Heart right ventricle (tissue), 16 donors: ENCODE data around the gene DNAJC5G. TPM values are rescaled to one million over a fixed set of nuclear protein-coding genes. Genes with fewer than 3 reads are reported as not detected.
"Not testable (repeated sequence)": the region's sequence is repeated elsewhere in the genome, so short reads cannot be mapped to it uniquely, and the experiment has no call there.

Source experiments
- ATAC-seq, 8 donors: fragments of 200-7000 bp; cut with Tn5 transposase; one replicate each; pipeline ENCODE4 v1.9.1; 2020; ENCODE audit warnings: mild to moderate bottlenecking in 8 of 8, moderate library complexity in 8 of 8, moderate number of reproducible peaks in 1 of 8
- DNase-seq, 2 donors: peaks; one replicate each; pipeline ENCODE4 v3.0.0-alpha.2; 2020
- H3K27ac ChIP-seq, 10 donors: fragments of 200-600 bp; sonication (generic) in 2 of 10; one replicate each; pipeline versions ENCODE4 v1.5.0 to v1.8.0; 2020 to 2022; ENCODE audit warnings: mild to moderate bottlenecking in 3 of 10
- H3K27me3 ChIP-seq, 7 donors: fragments of 200-600 bp; one replicate each; pipeline ENCODE4 v1.8.0; 2021 to 2022; ENCODE audit warnings: mild to moderate bottlenecking in 2 of 7
- H3K36me3 ChIP-seq, 9 donors: fragments of 200-600 bp; sonication (generic) in 1 of 9; one replicate each; pipeline versions ENCODE4 v1.5.0 to v1.8.0; 2020 to 2022; ENCODE audit warnings: mild to moderate bottlenecking in 2 of 9
- H3K4me1 ChIP-seq, 9 donors: fragments of 200-600 bp; sonication (generic) in 1 of 9; one replicate each; pipeline versions ENCODE4 v1.5.0 to v1.8.0; 2020 to 2022; ENCODE audit warnings: mild to moderate bottlenecking in 4 of 9
- H3K4me3 ChIP-seq, 10 donors: fragments of 200-600 bp; sonication (generic) in 2 of 10; one replicate each; pipeline versions ENCODE4 v1.5.0 to v1.8.0; 2020 to 2022; ENCODE audit warnings: mild to moderate bottlenecking in 7 of 10, moderate library complexity in 2 of 10
- H3K9me3 ChIP-seq, 11 donors: fragments of 200-600 bp in 10 of 11; sonication (generic) in 2 of 11; one replicate each; pipeline versions ENCODE4 v1.5.0 to v1.8.0; 2013 to 2022; ENCODE audit warnings: mild to moderate bottlenecking in 2 of 11, control low read depth in 1 of 11, moderate library complexity in 1 of 11
- WGBS, 2 donors: extraction: QIAGEN DNeasy Blood & Tissue Kit; methylation state at CpG; one replicate each; pipeline ENCODE4 v1.1.7; 2013; ENCODE audit warnings: inconsistent platforms in 1 of 2; 5-methylcytosine and 5-hydroxymethylcytosine counted together
- intact Hi-C, 10 donors: fragments of 100-400 bp; cut with DNase I; formaldehyde crosslinking; loops; one replicate each; pipeline versions ENCODE4 v1.11.1 to v1.14.2; 2022
- polyA plus RNA-seq, 2 donors: library from polyadenylated mRNA; stranded (reverse); fragments of 200-250 nt; gene quantifications; one replicate each; pipeline ENCODE4 v1.2.3, GENCODE V29; 2013
- total RNA-seq, 10 donors: library from RNA; stranded (reverse); fragmentation: NEBNext Ultra II Directional in 3 of 10; extraction: Animal tissue kit (Norgen Biotek cat#: 25700) in 3 of 10; gene quantifications; one replicate each; pipeline versions ENCODE4 v1.2.1 to v1.2.4, GENCODE V29; 2021 to 2023
- TF ChIP-seq, protein P1 (sequence below), 9 donors: fragments of 200-600 bp; sonication (generic) in 2 of 9; IDR thresholded peaks; one replicate each; pipeline versions ENCODE4 v1.5.0 to v1.8.0; 2021 to 2022; ENCODE audit warnings: antibody characterized with exemption in 9 of 9, mild to moderate bottlenecking in 5 of 9, moderate library complexity in 1 of 9
- donor health status: Arrhythmogenic right ventricular cardiomyopathy.
- donor health status: ischemic (EF 13 %, LVEDD 7.1; RV severe dilation, severe dysfunction).
- donor health status: healthy with polysubstance abuse.
- donor health status: DM: no; HTN: yes; CAD: no.
- donor health status: DM: no; HTN: no; CAD: no.
- donor health status: ischemic (EF 25% LVEDD 6.9; RV normal size, moderate dysfunction).
- donor health status: ischemic (EF 25% LVEDD 5.7; RV mildly dilated, moderate dysfunction).
- donor health status: healthy.
- donor health status: DM: yes; HTN: yes; CAD: no.
- donor health status: Ischemic cardiomyopathy.
- donor health status: ischemic (EF 35%, LVEDD 5.7; RV mildly dilated, moderate dysfunction).
- donor health status: nonischemic (EF 11% LVEDD 7.7; RV severe dilation, severe dysfunction).
- donor health status: DM: yes; HTN: yes; CAD: no.
- donor health status: PGD.
- donor health status: ischemic (EF 29% LVEDD 5.4; RV normal size, mild dysfunction).
- donor health status: nonischemic (EF 23%, LVEDD 6.1; RV moderate dilation, normal function).

Gene DNAJC5G
- total and polyA plus RNA-seq, 12 donors: 0.19 to 6.0 (median 1.6) TPM

GRCh38 chr2:27315122-27315521, 39.9 kb downstream of the DNAJC5G start:
- H3K4me3 ChIP-seq: no peak overlapping the region
- 65 to 74% methylated on average over 8 of the region's 8 CpGs for WGBS, 2 donors
- H3K4me1 ChIP-seq: peaks cover 0 to 14% (median 0%) of the 10 kb centered on the region in 9 donors
- no peak for ATAC-seq
- peaks cover 0 to 53% (median 0%) of the 10 kb centered on the region in 9 donors for H3K36me3 ChIP-seq
- H3K9me3 ChIP-seq: no peaks in the 10 kb centered on the region
- DNase-seq: no peak
- intact Hi-C loops: loop anchor here in 1 of 10 donors (10.0 kb wide), 1 partner anchor 470 kb away; the partner anchor contains the start of gene DPYSL5
- H3K27ac ChIP-seq: no peak overlapping the region
- H3K27me3 ChIP-seq: no peaks in the 10 kb centered on the region
- TF ChIP-seq, protein P1, sequence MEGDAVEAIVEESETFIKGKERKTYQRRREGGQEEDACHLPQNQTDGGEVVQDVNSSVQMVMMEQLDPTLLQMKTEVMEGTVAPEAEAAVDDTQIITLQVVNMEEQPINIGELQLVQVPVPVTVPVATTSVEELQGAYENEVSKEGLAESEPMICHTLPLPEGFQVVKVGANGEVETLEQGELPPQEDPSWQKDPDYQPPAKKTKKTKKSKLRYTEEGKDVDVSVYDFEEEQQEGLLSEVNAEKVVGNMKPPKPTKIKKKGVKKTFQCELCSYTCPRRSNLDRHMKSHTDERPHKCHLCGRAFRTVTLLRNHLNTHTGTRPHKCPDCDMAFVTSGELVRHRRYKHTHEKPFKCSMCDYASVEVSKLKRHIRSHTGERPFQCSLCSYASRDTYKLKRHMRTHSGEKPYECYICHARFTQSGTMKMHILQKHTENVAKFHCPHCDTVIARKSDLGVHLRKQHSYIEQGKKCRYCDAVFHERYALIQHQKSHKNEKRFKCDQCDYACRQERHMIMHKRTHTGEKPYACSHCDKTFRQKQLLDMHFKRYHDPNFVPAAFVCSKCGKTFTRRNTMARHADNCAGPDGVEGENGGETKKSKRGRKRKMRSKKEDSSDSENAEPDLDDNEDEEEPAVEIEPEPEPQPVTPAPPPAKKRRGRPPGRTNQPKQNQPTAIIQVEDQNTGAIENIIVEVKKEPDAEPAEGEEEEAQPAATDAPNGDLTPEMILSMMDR (IDR thresholded peaks at IDR 0.05): no peak

GRCh38 chr2:27316655-27317412, 41.6 kb downstream of the DNAJC5G start:
- DNase-seq: peak; percentile 48 to 55

DNA sequence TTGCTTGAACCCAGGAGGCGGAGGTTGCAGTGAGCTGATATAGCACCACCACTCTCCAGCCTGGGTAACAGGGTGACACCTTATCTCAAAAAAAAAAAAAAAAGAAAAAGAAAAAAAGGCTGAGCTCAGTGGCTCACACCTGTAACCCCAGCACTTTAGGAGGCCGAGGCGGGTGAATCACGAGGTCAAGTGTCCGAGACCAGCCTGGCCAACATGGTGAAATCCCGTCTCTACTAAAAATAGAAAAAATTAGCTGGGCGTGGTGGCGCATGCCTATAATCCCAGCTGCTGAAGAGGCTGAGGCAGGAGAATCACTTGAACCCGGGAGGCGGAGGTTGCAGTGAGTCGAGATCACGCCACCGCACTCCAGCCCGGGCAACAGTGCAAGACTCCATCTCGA, 44.6 kb downstream of the DNAJC5G start:
- H3K4me3 ChIP-seq, H3K9me3 ChIP-seq, ATAC-seq, DNase-seq, H3K27me3 ChIP-seq: not testable (repeated sequence)
- H3K4me1 ChIP-seq: peaks cover 9 to 50% (median 31%) of the 10 kb centered on the region in 9 donors
- WGBS, 2 donors: 95% methylated on average over 15 of the region's 15 CpGs
- peak overlapping the region in 1 of 10 donors; percentile 96 for H3K27ac ChIP-seq
- intact Hi-C loops: loop anchor here in 4 of 10 donors (5.0 to 10.0 kb wide), 3 partner anchors 37 to 475 kb away; partner anchors contain the start of genes EIF2B4 (in 2 of the 4), SNX17 (in 2 of the 4), DPYSL5 (in 1 of the 4) and GTF3C2 (in 1 of the 4)
- H3K36me3 ChIP-seq: peaks cover 0 to 26% (median 0%) of the 10 kb centered on the region in 9 donors

More at GRCh38 chr2:27316655-27317412, 41.6 kb downstream of the DNAJC5G start:
- peak overlapping the region in 3 of 10 donors; percentile 31 to 48 (median 43) for H3K27ac ChIP-seq
- peak in 7 of 8 donors; percentile 25 to 59 (median 43) for ATAC-seq
- TF ChIP-seq, protein P1 (IDR thresholded peaks at IDR 0.05): no peak
- intact Hi-C loops: loop anchor here in 1 of 10 donors (10.0 kb wide), 1 partner anchor 472 kb away; the partner anchor contains the start of gene DPYSL5
- 72 to 80% methylated on average over 12 of the region's 12 CpGs for WGBS, 2 donors
- H3K27me3 ChIP-seq: no peaks in the 10 kb centered on the region
- H3K36me3 ChIP-seq: peaks cover 0 to 36% (median 0%) of the 10 kb centered on the region in 9 donors
- no peak overlapping the region for H3K4me3 ChIP-seq
- H3K4me1 ChIP-seq: peaks cover 5 to 28% (median 15%) of the 10 kb centered on the region in 9 donors
- H3K9me3 ChIP-seq: no peaks in the 10 kb centered on the region

DNA sequence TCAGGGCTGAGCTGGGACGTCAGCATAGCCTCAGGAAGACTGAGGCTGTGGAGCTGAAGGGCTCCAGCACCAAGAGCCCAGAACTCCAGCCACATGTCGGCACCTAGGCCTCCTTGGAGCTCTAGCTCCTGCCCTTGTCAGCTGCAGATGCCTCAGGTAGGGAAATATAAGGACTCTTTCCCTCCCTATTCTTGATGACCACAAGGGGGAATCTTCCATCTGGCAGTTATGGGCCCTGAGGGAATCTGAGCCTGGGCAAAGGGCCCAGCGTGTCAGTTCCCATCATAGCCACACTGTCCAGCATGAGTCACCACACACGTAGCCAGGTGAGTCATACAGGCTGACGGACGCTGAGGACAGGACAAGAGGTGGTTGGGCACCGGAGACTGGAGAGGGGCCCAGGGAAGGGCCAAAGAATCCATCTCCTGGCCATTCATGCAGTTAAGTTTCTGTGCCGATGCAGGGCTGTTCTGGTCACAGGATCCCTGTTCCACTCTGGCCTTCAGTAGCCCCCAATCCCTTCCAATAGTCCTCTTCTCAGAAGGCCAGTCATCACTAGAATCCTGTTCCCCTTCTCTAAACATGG, 45.8 kb downstream of the DNAJC5G start:
- intact Hi-C loops: loop anchor here in 3 of 10 donors (5.0 kb wide), 2 partner anchors 36 to 51 kb away; partner anchors contain the start of genes EIF2B4 (in 2 of the 3), SNX17 (in 2 of the 3) and GTF3C2 (in 1 of the 3)
- Histone ChIP-seq H3K27me3 (no peaks in the 10 kb centered on the region), H3K9me3 (no peaks in the 10 kb centered on the region), H3K27ac (peak overlapping the region in 9 of 10 donors; percentile 27 to 98 (median 96)), H3K4me1 (peaks cover 9 to 50% (median 31%) of the 10 kb centered on the region in 9 donors), H3K4me3 (no peak overlapping the region), H3K36me3 (peaks cover 0 to 27% (median 3%) of the 10 kb centered on the region in 9 donors)
- TF ChIP-seq, protein P1 (IDR thresholded peaks at IDR 0.05): peak; percentile 17 to 56 (median 31)
- 30 to 40% methylated on average over 8 of the region's 8 CpGs for WGBS, 2 donors
- DNase-seq (peak; percentile 63 to 76), ATAC-seq (peak; percentile 26 to 83 (median 76))
